GM18502 (cell line): ENCODE data around the gene FBXW11.

Source experiments
- ATAC-seq: cut with Tn5 transposase; IDR thresholded peaks from one replicate; pipeline ENCODE4 v1.9.1; 2021; ENCODE audit warnings: mild to moderate bottlenecking; ENCODE audit not compliant: unreplicated experiment, poor library complexity

The FBXW11 gene

GRCh38 chr5:171848911-171849520 lies 157.4 kb downstream of the FBXW11 start:
- ATAC-seq: no peak

DNA sequence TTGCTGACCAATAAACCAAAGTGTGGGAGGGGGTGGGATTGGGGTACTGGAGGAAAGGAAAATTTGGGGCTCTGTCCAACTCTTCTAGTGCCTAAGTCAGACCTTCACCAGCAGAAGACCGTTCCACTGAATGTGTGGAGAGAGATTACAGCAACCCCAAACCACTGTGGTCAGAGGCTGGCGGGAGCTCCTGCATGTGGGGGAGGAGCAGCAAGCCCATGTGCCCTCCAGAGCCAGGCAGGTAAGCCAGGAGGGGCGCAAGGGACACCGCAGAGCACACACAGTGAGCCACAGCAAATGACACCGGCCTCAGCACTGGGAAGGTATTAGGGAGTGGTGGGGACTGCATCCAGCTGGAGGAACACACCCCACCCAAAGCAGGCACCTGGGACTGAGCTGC lies 158.0 kb downstream of the FBXW11 start:
- no peak for ATAC-seq

GRCh38 chr5:171848006-171848405 lies 158.4 kb downstream of the FBXW11 start:
- ATAC-seq: no peak

DNA sequence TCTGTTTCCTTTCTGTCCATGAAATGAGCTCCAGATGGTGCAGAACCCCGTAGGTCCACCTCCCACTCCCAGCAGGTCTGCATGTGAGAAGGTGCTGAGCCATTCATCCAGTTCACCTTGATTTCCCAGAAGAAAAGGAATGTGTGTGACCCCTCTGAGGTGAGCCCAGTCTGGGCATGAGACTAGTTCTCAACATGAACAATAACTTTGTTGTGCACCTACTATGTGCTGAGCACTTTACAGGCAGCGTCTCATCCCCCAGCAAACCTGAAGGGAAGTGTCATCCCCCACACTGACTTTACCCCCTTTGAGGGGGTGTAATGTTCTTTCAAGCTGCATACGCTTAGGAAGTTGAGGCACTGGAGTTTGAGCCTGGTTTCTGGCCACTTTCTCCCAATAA lies 159.4 kb downstream of the FBXW11 start:
- ATAC-seq: no peak

- ATAC-seq: no peak
Observed at GRCh38 chr5:171846323-171846722, 160.1 kb downstream of the FBXW11 start.

GRCh38 chr5:171845857-171846256 lies 160.6 kb downstream of the FBXW11 start:
- ATAC-seq: no peak

DNA sequence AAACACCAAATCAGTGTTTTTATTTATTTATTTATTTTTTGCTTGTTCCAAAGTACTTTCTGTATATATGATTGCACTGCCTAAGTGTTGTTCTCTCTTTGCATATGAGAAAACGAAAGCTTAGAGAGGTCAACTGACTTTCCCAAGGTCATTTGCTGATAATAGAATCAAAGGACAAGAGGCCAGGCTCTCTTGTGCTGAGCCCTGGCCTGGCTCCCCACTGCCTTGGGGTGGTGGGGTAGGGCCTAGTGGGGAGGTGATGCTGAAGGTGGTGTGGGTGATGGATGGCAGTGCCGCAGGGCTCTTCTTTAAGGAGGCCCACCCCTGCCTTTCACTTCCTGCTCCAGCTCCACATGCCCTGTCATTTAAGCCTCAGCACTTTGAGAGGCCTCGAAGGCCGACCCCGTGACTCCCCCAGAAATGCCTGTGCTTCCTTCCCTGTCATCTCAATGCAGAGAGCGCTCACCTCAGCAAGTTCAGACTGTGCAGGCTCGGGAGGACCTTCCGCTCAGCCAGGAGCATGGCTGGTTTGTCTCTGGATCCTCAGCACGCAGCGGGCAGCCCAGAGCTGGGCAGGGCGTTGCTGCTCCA lies 161.3 kb downstream of the FBXW11 start:
- ATAC-seq: no peak

DNA sequence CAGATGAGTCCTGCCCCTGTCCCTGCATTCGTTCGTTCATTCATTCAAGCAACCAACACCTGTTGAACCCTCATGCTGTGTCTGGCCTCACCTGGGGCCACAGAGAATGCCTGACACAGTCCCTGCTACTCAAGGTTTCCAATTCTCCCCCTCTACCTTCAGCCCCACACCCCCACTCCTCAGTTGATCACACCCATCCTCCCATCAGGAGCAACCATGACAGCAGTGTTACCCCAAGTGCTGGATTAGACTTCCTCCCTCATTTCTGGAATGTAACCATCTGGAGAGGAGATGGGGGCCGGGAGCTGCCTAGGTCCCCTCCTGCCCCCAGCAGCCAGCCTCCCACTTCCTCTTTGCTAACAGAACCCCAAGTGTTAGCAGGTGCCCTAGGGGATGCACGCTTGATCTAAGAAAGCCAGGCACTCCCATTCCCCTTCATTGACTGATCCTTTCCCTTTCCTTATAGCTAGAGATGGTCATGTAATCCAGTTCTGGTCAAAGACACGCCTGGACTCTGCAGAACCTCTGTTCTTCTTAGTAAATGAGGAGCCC lies 163.6 kb downstream of the FBXW11 start:
- no peak for ATAC-seq

- no peak for ATAC-seq
Observed at GRCh38 chr5:171841984-171842776, 164.3 kb downstream of the FBXW11 start.

GRCh38 chr5:171840711-171841522 lies 165.5 kb downstream of the FBXW11 start:
- ATAC-seq: no peak

- ATAC-seq: no peak
Observed at GRCh38 chr5:171840066-171840465, 166.4 kb downstream of the FBXW11 start.

- no peak for ATAC-seq
Observed at GRCh38 chr5:171839112-171839511, 167.3 kb downstream of the FBXW11 start.

DNA sequence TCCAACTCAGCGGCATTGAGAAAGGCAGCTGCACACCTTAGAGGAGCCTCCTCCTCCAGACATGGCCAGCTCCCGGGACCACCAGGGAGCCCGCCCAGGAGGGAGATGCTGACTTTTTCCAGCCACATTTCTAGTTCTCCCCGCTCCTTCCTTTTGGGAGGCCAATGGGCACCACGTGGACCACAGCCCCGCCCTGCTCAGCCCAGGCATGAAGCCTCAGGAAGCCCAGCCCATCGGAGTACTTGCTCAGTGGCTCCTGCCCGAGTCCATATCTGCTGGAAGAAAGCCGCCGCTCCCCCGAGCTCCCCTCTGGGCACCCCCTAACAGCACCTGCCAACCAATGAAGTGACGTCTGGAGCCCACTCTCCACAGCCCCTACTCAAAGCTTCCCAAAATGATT lies 168.4 kb downstream of the FBXW11 start:
- no peak for ATAC-seq

GRCh38 chr5:171837522-171837921 lies 168.9 kb downstream of the FBXW11 start:
- ATAC-seq: no peak

DNA sequence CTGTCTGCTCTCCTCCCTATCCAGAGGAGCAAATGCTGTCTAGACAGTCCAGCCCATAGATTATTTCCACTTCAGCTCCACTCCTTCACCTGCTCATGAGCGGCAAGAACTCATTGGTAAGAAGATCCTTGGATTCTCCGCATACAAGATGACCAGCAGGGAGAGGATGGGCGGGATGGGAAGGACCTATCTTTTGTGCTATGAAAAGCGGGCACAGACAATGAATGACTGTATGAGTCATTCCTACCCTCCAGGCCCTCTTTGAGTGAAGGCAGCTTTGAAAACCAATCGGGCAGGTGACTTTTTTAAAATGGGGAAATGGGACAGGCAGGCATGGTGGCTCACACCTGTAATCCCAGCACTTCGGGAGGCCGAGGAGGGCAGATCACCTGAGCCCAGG lies 171.4 kb downstream of the FBXW11 start:
- no peak for ATAC-seq

GRCh38 chr5:171834461-171834860 lies 172.0 kb downstream of the FBXW11 start:
- ATAC-seq: no peak

GRCh38 chr5:171832775-171833174 lies 173.7 kb downstream of the FBXW11 start:
- ATAC-seq: no peak

DNA sequence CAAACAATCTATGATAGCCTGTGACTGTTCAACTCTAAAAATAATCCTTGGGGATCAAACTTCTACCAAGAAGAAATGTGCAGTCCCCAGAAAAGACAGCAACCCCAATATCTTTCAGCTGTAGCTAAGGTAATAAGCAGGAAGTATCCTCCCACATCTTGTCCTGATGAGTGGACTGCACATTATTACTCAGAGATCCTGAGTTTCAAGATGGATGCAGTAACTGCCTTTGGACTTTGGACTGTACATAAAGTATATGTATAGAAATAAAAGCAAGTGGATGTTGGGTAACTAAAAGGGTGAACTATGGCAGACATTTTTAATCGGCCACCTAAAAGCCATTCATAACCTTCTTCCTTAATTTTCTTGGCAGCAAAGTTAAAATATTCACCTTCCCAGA lies 175.8 kb downstream of the FBXW11 start:
- no peak for ATAC-seq

GRCh38 chr5:171827162-171827561 lies 179.3 kb downstream of the FBXW11 start:
- no peak for ATAC-seq

DNA sequence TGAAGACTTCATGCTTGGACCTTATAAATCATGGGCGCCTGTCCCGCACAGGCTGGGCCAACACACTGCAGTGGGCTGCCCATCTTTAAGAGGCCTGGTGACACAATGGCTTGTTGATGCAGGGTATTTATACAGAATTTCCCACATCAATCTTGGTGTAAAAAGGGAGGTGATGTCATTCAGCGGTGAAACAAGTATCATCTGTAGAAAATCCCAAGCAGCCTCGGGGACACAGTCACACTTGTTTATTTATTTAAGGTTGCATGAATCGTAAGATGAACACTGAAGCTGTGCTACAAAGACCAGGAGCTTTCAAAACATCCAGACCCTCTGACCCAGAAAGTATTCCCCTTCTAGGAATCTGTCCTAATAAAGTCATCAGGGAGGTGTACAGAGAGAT lies 180.3 kb downstream of the FBXW11 start:
- no peak for ATAC-seq

DNA sequence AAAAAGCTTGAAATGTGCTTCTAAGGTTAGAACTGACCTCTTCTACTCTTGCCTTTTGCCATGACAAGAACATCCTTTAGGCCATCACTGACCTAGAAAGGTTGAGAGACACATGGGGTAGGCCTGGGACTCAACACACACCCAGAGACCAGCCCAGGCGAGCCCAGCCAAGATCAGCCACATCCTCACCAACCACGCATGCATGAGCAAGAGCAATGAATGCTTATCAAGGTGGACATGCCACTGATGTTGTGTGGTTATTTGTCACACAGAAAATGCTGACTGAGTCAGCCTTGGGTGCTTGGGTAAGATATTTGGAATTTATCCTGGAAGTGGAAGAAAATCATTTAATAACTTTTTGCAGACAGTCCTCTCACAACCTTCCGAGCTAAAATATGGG lies 181.4 kb downstream of the FBXW11 start:
- ATAC-seq: no peak
